ENCODE results near the gene NUCB1. TPM values are rescaled to one million over a fixed set of nuclear protein-coding genes. Genes with fewer than 3 reads are reported as not detected.
A peak's percentile ranks its signal among the peaks of the same experiment; 100 is the strongest.

Gene NUCB1
- total RNA-seq, 1 donor from 2014 or later, result 248 TPM

- TF ChIP-seq CTCF (IDR thresholded peaks at IDR 0.05; ENCODE audit: insufficient read depth, low read length, poor library complexity, severe bottlenecking), result no peak
- Histone ChIP-seq H3K27me3 (ENCODE audit: control insufficient read depth, insufficient read depth, low read length) (no peaks in the 10 kb centered on the region), H3K36me3 (ENCODE audit: control insufficient read depth, insufficient read depth, low read length) (peaks cover 1% of the 10 kb centered on the region), H3K4me3 (ENCODE audit: low read depth, low read length) (no peak overlapping the region)
- DNase-seq (ENCODE audit: low read depth), result no peak
Measured at GRCh38 chr19:48962029-48962848, 62.1 kb downstream of the NUCB1 start.

GRCh38 chr19:48962849-48963165, 62.7 kb downstream of the NUCB1 start:
- DNase-seq (ENCODE audit: low read depth), result no peak
- TF ChIP-seq CTCF (IDR thresholded peaks at IDR 0.05; ENCODE audit: insufficient read depth, low read length, poor library complexity, severe bottlenecking), result no peak
- Histone ChIP-seq H3K4me3 (ENCODE audit: low read depth, low read length) (no peak overlapping the region), H3K27me3 (ENCODE audit: control insufficient read depth, insufficient read depth, low read length) (no peaks in the 10 kb centered on the region), H3K36me3 (ENCODE audit: control insufficient read depth, insufficient read depth, low read length) (peaks cover 1% of the 10 kb centered on the region)

- no peak for TF ChIP-seq CTCF (IDR thresholded peaks at IDR 0.05; ENCODE audit: insufficient read depth, low read length, poor library complexity, severe bottlenecking)
- DNase-seq (ENCODE audit: low read depth), result no peak
- H3K27me3 ChIP-seq (ENCODE audit: control insufficient read depth, insufficient read depth, low read length), result no peaks in the 10 kb centered on the region
- no peaks in the 10 kb centered on the region for H3K36me3 ChIP-seq (ENCODE audit: control insufficient read depth, insufficient read depth, low read length)
- no peak overlapping the region for H3K4me3 ChIP-seq (ENCODE audit: low read depth, low read length)
Measured at GRCh38 chr19:48963371-48964204, 63.5 kb downstream of the NUCB1 start.

- no peaks in the 10 kb centered on the region for H3K36me3 ChIP-seq (ENCODE audit: control insufficient read depth, insufficient read depth, low read length)
- H3K4me3 ChIP-seq (ENCODE audit: low read depth, low read length), result no peak overlapping the region
- no peak for TF ChIP-seq CTCF (IDR thresholded peaks at IDR 0.05; ENCODE audit: insufficient read depth, low read length, poor library complexity, severe bottlenecking)
- no peak for DNase-seq (ENCODE audit: low read depth)
- no peaks in the 10 kb centered on the region for H3K27me3 ChIP-seq (ENCODE audit: control insufficient read depth, insufficient read depth, low read length)
Measured at GRCh38 chr19:48964205-48965039, 64.3 kb downstream of the NUCB1 start.

GRCh38 chr19:48965040-48965805, 65.1 kb downstream of the NUCB1 start, which contains the start of gene FTL:
FTL (plus strand) TSS chr19:48965309; CDS start chr19:48965508, 199 bp downstream.
- no peak for TF ChIP-seq CTCF (IDR thresholded peaks at IDR 0.05; ENCODE audit: insufficient read depth, low read length, poor library complexity, severe bottlenecking)
- Histone ChIP-seq H3K27me3 (ENCODE audit: control insufficient read depth, insufficient read depth, low read length) (no peaks in the 10 kb centered on the region), H3K4me3 (ENCODE audit: low read depth, low read length) (peak within 1 kb of the TSS; percentile 57), H3K36me3 (ENCODE audit: control insufficient read depth, insufficient read depth, low read length) (no peaks in the 10 kb centered on the region)
- peak; percentile 70 for DNase-seq (ENCODE audit: low read depth)

Measured in kidney epithelial cell (primary cell).